Vagina (tissue), 2 donors: ENCODE results near the gene CFTR.

Experiments
- POLR2A ChIP-seq, 2 donors: fragments of 450-650 bp; IDR thresholded peaks; one replicate each; pipeline ENCODE4 v1.6.1; 2017; ENCODE audit warnings: antibody characterized with exemption in 2 of 2, mild to moderate bottlenecking in 2 of 2, moderate library complexity in 2 of 2
- TF ChIP-seq, protein P1 (sequence below), 3 experiments: fragments of 450-650 bp in 2 of 3; fragments of 200-600 bp in 1 of 3; sonication (generic) in 1 of 3; IDR thresholded peaks; one replicate each; pipeline ENCODE4 v1.5.1; 2017 to 2019; ENCODE audit warnings: antibody characterized with exemption in 3 of 3, mild to moderate bottlenecking in 2 of 3, moderate library complexity in 2 of 3

DNA sequence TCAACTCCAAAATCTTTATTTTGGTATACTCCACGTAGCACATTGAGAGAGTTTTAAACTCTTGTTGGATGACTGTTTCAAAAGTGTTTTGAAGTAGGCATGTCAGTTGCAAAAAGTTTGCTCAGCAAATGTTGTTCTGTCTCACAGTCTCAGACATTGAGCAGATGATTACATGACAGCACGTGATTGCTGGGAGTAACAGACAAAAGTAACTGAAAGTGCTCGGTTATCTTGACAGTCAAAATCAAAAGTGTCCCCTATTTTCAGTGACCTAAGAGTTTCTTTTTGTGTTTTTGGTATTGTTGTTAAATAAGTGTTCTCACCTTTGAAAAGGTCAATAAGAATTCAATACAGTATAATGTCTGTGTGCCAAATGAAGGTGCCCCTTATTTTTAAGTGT, 84.3 kb downstream of the CFTR start:
- TF ChIP-seq, protein P1, sequence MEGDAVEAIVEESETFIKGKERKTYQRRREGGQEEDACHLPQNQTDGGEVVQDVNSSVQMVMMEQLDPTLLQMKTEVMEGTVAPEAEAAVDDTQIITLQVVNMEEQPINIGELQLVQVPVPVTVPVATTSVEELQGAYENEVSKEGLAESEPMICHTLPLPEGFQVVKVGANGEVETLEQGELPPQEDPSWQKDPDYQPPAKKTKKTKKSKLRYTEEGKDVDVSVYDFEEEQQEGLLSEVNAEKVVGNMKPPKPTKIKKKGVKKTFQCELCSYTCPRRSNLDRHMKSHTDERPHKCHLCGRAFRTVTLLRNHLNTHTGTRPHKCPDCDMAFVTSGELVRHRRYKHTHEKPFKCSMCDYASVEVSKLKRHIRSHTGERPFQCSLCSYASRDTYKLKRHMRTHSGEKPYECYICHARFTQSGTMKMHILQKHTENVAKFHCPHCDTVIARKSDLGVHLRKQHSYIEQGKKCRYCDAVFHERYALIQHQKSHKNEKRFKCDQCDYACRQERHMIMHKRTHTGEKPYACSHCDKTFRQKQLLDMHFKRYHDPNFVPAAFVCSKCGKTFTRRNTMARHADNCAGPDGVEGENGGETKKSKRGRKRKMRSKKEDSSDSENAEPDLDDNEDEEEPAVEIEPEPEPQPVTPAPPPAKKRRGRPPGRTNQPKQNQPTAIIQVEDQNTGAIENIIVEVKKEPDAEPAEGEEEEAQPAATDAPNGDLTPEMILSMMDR (IDR thresholded peaks at IDR 0.05) = no peak
- TF ChIP-seq POLR2A (IDR thresholded peaks at IDR 0.05) = no peak
